HL-60/S4 treated with phorbol 12-myristate 13-acetate at 8.2 ng/mL for 4 days and 3 days (cell line): ENCODE results near the gene STOM.

ENCODE experiments used
- in situ Hi-C: fragments of 300-500 bp; cut with MboI; formaldehyde crosslinking; loops from 2 replicates; pipeline ENCODE4 v1.15.0; 2022; ENCODE audit warnings: low sequenced_read_pairs

STOM gene

DNA sequence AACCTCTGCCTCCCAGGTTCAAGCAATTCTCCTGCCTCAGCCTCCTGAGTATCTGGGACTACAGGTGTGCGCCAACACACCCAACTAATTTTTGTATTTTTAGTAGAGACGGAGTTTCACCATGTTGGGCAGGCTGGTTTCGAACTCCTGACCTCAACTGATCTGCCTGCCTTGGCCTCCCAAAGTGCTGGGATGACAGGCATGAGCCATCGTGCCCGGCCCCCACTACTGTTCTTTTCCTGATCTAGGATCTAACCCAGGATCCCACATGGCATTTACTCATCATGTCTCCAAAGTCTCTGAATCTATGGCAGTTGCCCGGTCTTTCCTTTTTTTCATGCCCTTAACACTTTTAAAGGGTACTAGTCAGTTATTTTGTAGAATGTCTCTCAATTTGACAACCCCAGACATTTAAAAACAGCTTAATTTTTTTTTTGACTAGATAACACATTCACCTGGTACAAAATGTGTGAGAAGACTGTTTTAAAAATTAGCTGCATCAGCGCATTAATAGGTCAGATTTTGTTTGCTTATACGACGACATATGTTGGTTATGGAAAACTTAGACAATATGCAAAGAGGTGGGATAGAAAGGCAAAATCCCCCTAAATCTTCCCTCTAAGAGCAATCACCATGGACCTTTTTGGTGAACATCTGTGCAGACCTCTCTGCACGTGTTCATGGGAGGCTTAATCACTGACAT, 46.5 kb downstream of the STOM start:
- in situ Hi-C loops, result loop anchor here (10.0 kb wide), 1 partner anchor 61 kb away; no protein-coding TSS in a partner anchor

DNA sequence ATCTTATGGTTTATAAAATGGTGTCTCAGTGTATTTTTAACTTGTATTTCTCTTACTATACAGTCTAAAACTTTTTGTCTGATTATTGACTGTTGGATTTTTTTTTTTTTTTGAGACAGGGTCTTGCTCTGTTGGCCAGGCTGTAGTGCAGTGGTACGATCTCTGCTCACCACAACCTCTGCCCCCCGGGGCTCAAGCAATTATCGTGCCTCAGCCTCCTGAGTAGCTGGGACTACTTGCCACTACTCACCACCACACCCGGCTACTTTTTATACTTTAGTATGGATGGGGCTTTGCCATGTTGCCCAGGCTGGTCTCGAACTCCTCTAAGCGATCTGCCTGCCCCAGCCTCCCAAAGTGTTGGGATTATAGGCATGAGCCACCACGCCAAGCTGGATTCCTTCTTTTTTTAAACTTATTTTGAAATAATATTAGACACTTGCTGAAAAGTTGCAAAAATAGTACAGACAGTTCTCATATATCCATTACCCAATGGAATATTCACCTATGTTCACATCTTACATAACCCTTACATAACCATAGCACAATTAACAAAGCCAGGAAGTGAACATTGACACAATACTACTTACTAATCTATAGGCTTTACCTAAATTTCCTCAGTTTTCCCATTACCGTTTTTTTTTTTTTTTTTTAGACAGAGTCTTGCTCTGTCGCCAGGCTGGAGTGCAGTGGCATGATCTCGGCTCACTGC, 47.2 kb downstream of the STOM start:
- in situ Hi-C loops, result loop anchor here (10.0 kb wide), 1 partner anchor 62 kb away; no protein-coding TSS in a partner anchor

DNA sequence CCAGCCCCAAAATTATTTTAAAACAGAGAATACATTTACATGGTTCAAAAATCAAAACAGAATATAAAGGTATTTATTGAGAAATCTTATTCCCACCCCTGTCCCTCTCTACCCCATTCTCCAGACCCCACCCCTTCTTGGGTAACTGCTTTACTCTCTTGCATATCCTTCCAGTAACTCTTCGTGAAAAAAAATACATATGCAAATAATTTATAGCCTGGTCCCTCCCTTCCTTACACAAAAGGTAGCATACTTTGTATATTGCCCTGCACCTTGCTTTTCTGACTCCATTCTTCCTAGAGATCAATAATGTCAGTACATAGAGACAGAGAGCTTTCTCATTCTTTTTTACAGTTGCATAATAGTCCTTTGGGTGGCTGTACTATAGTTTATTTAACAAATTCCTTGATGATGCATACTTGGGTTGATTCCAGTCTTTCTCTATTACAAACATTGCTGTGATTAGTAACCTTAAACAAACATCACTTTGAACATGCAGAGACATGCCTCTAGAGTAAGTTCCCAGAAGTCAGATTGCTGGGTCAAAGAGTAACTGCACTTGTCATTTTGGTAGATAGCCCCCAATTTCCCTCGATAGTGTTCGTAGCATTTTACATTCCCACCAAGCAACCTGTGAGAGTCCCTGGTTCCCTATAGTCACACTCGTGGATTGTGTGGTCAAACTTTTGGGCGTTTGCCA, 47.9 kb downstream of the STOM start:
- in situ Hi-C loops, result loop anchor here (10.0 kb wide), 1 partner anchor 63 kb away; no protein-coding TSS in a partner anchor

DNA sequence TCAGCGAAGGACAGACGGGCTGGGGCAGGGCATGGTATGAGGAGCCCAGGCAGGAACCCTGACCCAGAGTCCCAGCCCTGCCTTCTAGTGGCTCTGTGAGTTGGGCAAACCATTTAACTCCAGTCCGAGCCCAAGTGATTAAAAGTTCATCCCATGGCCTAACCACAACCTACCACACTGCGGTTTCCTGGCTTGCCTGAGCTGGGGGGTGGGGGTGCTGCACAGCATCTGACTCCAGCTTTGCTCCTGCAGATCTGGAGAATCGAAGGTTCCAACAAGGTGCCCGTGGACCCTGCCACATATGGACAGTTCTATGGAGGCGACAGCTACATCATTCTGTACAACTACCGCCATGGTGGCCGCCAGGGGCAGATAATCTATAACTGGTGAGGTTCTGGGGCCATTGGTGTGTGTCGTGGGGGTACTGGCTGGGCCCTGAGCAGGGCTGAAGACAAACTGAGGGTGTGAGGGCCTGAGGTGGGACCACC, 49.0 kb downstream of the STOM start:
- in situ Hi-C loops, result loop anchor here (10.0 kb wide), 1 partner anchor 64 kb away; no protein-coding TSS in a partner anchor

DNA sequence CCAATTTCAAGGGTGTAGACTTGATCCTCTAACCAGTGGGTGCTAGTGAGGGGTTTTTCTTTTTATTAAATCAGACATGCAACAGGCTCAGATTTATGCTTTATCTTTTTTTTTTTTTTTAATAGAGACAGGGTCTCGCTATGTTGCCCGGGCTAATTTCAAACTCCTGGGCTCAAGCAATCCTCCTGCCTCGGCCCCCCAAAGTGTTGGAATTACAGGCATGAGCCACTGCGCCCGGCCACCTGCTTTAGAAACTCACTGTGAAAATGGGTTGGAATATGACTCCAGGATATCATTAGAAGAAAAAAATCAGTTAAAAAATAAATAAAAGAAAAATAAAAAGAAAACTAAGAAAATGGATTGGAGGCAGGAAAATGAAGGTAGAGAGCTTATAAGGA, 50.7 kb downstream of the STOM start:
- in situ Hi-C loops, result no loop called here

DNA sequence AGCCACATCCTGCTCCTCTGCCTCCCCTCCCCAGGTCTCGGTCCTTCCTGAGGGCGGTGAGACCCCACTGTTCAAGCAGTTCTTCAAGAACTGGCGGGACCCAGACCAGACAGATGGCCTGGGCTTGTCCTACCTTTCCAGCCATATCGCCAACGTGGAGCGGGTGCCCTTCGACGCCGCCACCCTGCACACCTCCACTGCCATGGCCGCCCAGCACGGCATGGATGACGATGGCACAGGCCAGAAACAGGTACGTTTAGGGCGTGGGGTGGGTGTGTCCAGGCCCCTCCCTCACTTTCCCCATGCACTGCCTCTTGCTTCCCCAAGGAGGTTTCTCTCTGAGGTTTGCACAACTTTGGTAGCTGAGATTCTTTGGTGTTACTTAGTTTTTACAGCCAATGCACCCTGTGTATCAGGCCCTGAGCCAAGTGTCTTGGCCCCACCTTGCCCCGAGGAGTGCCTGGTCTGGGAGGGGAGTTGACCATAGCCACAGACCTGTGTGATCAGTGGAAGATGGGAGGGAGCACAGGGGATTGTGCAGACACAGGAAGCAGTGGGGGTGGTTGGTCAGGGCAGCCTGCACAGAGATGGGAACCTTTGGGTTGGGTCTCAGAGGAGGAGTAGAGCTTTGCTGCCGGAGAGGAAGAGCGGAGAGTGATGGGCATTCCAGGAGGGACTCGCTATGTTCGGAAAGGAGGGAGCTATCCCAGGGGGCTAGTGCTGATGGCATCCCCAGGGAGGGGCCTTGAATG, 51.2 kb downstream of the STOM start:
- in situ Hi-C loops, result no loop called here

DNA sequence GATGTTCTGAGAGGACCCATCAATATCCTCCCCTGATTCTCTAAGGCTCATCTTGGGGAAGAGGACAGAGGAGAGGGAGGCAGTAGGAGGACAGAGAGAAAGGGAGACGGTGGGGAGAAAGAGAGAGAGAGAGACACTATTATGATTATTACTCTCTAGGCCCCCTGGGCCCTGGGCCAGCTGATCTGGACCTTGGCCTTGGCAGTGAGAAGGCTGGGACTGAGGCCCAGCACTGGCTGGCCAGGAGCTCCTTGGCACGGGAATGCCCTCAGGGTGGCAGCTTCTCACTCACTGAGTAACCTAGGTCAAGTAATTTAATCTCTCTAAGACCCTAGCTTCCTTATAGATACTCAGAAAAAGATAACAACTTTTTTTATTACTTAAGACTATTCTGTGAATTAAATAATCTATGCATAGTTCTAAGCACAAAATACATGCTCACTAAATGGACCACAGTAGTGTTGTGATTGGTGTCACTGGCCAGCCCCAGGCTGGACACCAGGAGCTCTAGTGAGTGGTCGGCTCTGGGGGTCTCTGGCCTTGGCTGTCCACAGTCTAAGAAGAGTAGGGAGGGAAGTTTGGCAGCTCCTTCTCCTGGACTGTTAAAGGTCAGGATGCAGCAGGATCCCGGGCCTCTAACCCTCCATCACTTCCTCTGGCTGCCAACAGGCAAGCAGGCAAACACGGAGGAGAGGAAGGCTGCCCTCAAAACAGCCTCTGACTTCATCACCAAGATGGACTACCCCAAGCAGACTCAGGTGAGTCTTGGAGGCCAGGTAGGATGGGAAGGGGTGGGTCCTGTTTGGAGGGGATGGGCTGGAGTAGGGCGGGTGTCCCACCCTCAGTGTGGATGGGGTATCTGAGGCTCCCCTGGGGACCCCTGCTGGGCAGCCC, 52.1 kb downstream of the STOM start:
- in situ Hi-C loops, result no loop called here

DNA sequence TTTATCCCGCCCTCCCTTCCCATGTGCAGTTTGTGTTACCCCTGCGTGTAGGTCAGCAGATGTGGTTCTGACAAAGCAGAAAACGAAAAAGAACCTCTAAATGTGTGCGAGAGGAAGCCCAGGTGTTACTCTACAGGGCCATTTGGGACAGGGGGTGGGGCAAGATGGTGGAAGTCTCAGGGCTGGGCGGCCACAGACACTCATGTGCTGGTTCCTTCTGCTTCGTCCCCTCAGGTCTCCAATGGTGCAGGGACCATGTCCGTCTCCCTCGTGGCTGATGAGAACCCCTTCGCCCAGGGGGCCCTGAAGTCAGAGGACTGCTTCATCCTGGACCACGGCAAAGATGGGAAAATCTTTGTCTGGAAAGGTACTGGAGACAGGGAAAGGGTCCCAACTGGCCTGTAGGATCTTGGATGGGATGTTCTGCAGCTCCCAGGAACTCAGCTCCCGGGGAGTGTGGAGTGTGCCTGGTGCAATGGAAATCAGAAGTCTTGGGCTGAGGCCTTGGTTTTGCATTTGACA, 53.1 kb downstream of the STOM start:
- in situ Hi-C loops, result no loop called here

DNA sequence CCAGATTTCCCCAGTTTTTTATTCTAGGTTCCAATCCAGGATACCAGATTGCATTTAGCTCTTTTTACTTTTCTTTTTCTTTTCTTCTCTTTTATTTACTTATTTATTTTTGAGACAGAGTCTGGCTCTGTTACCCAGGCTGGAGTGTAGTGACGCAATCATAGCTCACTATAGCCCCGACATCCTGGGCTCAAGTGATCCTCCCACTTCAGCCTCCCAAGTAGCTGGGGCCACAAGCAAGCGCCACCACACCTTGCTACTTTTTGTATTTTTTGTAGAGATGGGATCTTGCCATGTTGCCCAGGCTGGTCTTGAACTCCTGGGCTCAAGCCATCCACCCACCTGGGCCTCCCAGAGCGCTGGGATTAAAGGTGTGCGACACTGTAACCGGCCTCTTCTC, 53.7 kb downstream of the STOM start:
- in situ Hi-C loops, result no loop called here

DNA sequence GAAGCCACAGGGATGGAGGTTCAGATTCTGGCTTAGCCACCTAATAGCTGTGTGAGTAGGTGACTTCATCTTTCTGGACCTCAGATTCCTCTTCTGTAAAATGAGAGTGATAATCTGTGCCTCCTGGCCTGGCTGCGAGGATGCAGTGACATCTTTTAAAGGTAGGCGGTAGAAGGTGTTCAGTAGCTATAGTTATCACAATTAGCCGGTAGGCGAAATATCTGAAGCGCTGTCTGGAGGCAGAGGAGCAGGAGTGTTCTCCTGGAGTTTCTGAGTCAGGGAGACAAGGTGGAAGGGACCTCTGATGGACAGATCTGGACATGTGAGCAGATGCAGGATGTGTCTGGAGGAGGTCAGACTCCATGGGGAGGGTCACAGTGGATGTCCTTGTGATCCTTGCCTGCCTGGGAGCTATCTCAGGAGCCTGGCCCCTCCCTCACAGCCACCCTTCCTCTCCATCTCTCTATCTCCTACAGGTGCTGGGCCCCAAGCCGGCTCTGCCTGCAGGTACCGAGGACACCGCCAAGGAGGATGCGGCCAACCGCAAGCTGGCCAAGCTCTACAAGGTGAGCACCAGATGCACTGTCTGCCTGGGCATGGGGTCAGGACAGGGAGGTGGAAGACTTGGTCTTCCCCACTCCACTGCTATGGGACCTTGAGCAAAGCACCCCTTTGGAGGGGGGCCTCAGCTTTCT, 56.4 kb downstream of the STOM start:
- in situ Hi-C loops, result no loop called here

DNA sequence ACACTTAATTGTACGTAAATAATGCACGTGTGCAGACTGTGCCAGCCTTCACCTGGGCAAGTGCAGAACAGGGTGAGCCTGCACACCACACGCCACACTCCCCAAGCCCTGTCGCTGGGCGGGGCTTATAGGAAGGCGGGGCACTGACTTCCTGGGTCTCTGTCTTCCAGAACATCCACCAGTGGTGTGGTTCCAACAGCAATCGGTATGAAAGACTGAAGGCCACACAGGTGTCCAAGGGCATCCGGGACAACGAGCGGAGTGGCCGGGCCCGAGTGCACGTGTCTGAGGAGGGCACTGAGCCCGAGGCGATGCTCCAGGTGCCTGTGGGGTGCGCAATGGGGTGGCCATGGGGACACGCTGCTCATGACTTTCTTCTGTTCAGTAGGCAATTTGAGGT, 57.9 kb downstream of the STOM start:
- in situ Hi-C loops, result no loop called here

DNA sequence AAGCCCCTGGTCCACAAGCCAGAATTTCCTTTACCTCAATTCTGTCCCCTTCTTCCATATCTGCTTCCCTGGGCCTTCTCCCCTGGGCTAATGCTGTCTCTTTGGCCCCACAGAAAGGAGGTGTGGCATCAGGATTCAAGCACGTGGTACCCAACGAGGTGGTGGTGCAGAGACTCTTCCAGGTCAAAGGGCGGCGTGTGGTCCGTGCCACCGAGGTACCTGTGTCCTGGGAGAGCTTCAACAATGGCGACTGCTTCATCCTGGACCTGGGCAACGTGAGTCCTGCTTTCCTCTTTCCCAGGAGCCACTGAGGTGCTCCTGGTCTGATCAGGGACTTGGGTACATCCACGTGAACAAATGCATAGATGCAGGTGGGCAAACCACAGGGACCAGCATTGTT, 59.5 kb downstream of the STOM start:
- in situ Hi-C loops, result no loop called here

DNA sequence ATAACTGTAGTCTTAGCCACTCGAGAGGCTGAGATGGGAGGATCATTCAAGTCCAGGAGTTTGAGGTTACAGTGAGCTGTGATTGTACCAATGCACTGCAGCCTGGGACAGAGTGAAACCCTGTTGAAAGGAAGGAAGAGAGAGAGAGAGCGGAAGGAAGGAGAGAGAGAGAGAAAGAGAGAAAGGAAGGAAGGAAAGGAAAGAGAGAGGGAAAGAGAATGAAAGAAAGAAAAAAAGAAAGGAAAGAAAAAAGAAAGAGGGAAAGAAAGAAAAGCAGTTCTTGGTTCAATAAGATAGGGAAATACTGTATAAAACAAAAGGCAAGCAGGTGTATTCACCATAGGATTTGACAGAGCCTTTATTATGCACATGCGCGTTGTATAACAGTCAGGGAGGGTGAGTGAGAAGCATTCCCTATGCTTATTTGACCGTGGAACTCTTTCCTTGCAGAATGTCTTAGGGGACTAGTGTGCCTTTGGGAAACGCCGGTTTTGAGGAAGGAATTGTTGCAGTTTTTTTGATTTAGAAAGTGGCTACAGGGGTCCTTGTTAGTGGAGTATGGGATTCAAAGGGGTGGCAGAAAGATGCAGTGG, 60.1 kb downstream of the STOM start:
- in situ Hi-C loops, result no loop called here

DNA sequence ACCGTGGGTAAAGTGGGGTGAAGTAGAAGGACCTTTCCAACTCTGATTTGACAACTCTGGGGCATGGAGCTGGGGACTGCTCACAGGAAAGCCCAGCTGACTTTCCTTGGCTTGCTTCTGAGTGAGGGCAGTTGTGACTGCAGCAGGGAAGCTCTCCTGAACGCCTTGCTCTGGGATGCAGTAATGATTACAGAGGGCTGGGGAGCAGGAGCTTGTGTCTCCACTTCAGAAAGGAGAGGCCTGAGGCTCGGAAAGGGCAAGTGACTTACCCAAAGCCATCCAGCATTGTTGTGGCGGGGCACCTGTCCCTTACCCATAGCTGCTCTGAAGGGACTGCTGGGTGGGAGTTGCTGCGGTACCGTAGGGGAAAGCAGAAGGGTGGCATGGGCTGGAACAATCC, 60.9 kb downstream of the STOM start:
- in situ Hi-C loops, result no loop called here

DNA sequence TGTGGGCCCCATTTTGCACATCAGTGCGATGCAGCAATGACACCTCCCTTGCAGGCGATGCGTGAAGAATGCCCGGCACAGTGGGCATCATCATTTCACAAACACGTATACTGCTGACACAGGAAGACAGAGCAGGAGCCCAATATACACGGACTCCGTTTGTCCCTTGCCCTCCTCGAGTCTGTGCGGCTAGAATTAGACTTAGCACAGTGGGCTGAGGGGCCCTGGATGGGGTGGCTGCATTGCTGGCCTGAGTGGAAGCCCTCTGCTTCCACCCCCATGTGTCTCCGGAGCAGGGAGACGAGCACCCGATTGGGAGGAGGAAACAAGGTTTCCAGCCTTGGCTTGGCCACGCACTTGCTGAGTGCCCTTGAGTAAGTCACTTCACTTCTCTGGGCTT, 61.3 kb downstream of the STOM start:
- in situ Hi-C loops, result no loop called here

DNA sequence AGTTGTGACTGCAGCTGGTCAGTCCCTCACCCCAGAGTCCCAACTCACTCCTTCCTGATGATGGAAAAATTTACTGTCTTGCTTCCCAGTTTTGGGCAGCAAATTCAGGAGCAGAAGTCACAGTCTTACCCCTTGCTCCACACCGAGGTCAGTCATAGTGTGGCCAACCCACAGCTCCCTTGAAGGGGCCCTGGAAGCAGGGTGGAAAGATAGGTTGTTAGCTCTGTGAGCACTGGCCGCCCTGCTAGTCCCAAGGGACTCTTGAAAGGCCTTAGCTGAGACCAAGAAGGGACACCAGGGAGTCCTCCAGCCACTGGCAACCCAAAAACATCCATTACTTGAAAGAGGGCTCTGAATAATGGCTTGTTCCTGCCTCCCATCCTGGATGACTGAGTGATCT, 62.1 kb downstream of the STOM start:
- in situ Hi-C loops, result no loop called here

DNA sequence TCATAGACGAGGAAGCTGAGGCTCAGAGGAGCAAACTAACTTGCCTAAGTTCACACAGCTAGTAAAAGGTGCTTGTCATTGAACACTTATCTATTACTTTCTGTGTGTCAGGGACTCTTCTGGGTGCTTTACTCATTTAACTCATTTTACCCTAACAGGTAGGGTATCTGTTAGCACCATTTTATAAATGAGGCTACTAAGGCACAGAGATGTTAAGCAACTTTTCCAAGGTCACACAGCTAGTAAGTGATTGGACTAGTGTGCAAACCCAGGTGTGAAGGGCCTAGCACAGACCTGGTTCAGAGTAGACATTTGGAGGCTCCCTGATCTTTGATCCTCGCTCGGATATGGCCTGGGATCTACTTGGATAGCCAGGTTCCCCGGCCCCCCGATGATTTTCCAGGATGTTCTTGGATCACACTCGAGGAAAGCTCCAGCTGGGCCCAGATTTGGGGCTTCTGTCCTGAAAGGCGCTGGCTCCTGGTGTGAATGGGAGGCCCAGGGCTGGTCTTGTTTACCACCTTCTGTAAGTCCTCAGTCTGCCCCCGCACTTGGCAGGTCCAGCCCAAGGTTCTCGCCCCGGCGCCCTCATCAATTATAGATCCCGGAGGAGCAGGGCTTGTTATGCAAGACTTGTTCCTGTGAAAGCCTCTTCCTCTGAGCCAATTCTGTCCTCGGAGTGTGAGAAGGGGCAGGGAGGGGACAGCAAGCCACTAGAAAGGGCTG, 64.6 kb downstream of the STOM start:
- in situ Hi-C loops, result no loop called here

DNA sequence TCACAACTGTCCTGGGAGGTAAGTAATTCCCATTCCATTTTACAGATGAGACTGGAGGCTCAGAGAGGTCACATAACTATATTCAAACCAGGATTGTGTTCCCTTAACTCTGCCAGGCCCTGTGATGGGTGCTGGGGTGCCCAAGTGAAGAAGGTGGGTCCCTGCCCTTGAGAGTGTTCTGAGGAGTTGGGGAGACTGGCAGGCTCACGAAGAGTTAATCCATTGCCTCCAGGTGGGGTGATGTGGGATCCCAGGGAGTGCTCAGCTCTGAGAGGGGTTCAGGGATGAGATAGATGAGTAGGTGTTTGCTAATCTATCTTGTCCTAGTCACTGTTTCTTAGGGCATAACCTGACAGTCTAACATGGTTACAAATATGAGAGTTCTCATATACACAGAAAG, 65.3 kb downstream of the STOM start:
- in situ Hi-C loops, result no loop called here
